ENCODE data around the gene NRP2.

The NRP2 gene

DNA sequence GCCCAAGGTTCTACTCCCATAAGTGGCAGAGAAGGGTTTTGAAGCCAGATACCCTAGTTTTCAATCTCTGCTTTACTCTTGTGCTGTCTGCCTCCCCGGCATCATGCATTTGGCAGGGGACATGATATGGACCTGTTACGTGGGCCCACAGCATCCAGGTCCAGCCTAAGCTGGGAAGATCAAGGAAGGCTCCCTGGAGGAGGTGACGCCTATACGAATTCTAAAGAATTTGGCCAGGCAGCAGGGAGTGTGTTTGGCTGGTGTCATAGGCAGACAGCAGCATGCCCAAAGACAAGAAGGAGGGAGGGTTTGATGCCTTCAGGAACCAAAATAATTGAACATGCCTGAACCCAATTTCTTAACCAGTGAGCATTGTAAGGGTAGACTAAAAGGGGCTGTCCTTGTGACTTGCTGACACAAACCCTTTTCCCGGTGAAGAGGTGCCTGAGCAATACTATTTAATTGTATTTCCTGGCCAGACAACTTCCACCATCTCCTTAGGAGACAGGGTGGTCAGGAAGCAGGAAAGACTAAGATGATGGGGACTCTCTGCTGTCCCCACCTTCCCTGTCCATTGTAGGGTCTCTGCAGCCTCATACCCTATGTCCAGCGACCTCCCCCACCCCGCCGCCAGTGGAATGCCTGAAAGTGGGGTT is 21.3 kb downstream of the NRP2 start:
- Histone ChIP-seq H3K79me2 (ENCODE audit: control insufficient read depth, low read length) (no peaks in the 10 kb centered on the region), H3K9me3 (ENCODE audit: control insufficient read depth, insufficient read depth, low read length) (no peaks in the 10 kb centered on the region), H3K9me2 (replicated peaks; ENCODE audit: control insufficient read depth, low read length) (no peaks in the 10 kb centered on the region), H3K4me3 (ENCODE audit: low read length) (no peak overlapping the region), H3K4me2 (ENCODE audit: low read length) (no peak overlapping the region), H3K36me3 (ENCODE audit: control insufficient read depth, low read length) (no peaks in the 10 kb centered on the region), H3K27ac (ENCODE audit: low read depth, low read length) (no peak overlapping the region), H4K20me1 (ENCODE audit: control insufficient read depth, insufficient read depth, low read depth, low read length) (no peaks in the 10 kb centered on the region), H3K27me3 (ENCODE audit: control insufficient read depth, low read length) (no peaks in the 10 kb centered on the region), H3K4me1 (ENCODE audit: control insufficient read depth, low read length) (peaks cover 67% of the 10 kb centered on the region), H3F3A (ENCODE audit: control insufficient read depth, insufficient read depth) (peaks cover 9% of the 10 kb centered on the region)
- TF ChIP-seq, protein P1, sequence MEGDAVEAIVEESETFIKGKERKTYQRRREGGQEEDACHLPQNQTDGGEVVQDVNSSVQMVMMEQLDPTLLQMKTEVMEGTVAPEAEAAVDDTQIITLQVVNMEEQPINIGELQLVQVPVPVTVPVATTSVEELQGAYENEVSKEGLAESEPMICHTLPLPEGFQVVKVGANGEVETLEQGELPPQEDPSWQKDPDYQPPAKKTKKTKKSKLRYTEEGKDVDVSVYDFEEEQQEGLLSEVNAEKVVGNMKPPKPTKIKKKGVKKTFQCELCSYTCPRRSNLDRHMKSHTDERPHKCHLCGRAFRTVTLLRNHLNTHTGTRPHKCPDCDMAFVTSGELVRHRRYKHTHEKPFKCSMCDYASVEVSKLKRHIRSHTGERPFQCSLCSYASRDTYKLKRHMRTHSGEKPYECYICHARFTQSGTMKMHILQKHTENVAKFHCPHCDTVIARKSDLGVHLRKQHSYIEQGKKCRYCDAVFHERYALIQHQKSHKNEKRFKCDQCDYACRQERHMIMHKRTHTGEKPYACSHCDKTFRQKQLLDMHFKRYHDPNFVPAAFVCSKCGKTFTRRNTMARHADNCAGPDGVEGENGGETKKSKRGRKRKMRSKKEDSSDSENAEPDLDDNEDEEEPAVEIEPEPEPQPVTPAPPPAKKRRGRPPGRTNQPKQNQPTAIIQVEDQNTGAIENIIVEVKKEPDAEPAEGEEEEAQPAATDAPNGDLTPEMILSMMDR (IDR thresholded peaks at IDR 0.05; ENCODE audit: low read depth, low read length, poor library complexity, severe bottlenecking): no peak
- TF ChIP-seq EZH2phosphoT487 (IDR thresholded peaks at IDR 0.05; ENCODE audit: borderline replicate concordance, low read length): no peak

DNA sequence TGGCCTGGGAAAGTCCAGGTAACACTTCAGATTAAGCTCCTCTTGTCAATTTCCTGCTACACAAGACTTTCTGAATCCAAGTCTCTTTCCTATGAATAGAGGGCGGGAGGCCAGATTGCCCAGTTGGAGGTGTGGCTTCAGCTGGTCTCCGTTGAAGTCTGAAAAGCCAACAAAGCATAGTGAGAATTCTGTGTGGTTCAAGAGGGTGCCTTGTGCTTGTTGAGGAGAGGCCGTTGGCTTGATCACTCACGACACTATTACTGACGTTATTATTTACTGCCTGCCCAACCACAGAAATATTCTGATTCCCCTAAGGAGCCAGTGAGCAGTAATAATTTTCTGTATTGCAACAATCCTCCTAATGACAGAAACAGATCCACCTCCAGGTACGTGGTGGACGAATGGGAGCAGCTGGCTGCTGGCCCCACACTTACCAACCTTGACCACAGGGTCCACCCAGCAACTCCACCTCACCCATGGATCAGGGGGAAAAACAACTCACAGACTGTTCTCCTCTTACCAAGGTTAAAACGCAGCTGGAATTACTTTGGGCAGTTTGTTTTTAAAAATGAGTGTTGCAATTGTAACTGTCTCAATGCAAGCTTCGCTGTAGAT is 21.9 kb downstream of the NRP2 start:
- H3F3A ChIP-seq (ENCODE audit: control insufficient read depth, insufficient read depth): peaks cover 9% of the 10 kb centered on the region
- H3K4me2 ChIP-seq (ENCODE audit: low read length): no peak overlapping the region

DNA sequence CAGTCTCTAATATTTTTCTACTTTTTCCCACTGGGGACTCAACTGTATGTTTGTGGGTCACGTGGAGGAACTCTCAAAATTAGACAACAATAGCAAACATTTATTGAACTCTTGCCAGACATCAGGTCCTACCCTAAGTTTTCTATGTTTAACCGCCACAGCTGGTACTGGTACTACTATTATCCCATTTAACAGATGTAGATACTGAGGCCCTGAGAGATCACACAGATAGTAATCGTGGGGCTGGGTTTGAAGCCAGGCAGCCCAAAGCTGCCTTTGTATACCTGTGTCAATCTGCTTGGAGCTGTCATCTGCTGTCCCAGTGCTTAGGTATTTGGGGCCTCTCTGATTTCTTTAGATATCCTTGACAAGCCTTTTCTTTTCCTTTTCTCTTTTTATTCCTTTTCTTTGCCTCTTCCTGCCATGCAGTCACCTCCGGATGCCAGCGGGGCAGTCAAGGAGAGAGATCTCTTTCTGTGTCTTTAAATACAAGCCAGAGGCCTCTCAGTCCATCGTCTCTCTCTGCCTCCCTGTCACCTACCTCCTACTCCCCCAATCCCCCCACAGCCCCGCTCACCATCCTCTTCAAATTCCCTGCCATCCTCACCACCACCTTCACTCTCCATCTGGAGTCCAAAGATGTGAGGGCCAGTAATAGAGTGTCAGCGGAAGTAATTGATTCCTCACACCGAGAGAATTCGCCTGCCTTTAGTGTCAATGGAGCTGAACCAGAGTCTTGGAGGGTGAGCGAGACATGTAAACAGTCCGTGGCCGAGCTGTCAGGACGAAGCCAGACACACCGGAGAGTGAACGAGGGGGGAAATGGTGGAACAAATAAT is 23.4 kb downstream of the NRP2 start:
- Histone ChIP-seq H3K9me2 (replicated peaks; ENCODE audit: control insufficient read depth, low read length) (no peaks in the 10 kb centered on the region), H3F3A (ENCODE audit: control insufficient read depth, insufficient read depth) (peaks cover 9% of the 10 kb centered on the region), H3K4me1 (ENCODE audit: control insufficient read depth, low read length) (peaks cover 55% of the 10 kb centered on the region), H3K27ac (ENCODE audit: low read depth, low read length) (peak overlapping the region; percentile 90), H3K36me3 (ENCODE audit: control insufficient read depth, low read length) (no peaks in the 10 kb centered on the region), H3K4me2 (ENCODE audit: low read length) (peak overlapping the region; percentile 92), H3K4me3 (ENCODE audit: low read length) (peak overlapping the region; percentile 65), H3K79me2 (ENCODE audit: control insufficient read depth, low read length) (no peaks in the 10 kb centered on the region), H4K20me1 (ENCODE audit: control insufficient read depth, insufficient read depth, low read depth, low read length) (no peaks in the 10 kb centered on the region), H3K27me3 (ENCODE audit: control insufficient read depth, low read length) (no peaks in the 10 kb centered on the region), H3K9me3 (ENCODE audit: control insufficient read depth, insufficient read depth, low read length) (no peaks in the 10 kb centered on the region)
- TF ChIP-seq, protein P1 (IDR thresholded peaks at IDR 0.05; ENCODE audit: low read depth, low read length, poor library complexity, severe bottlenecking): no peak
- TF ChIP-seq EZH2phosphoT487 (IDR thresholded peaks at IDR 0.05; ENCODE audit: borderline replicate concordance, low read length): no peak

More for the DNA sequence above, 21.9 kb downstream of the NRP2 start:
- H3K79me2 ChIP-seq (ENCODE audit: control insufficient read depth, low read length): no peaks in the 10 kb centered on the region
- H3K4me1 ChIP-seq (ENCODE audit: control insufficient read depth, low read length): peaks cover 67% of the 10 kb centered on the region
- H3K9me3 ChIP-seq (ENCODE audit: control insufficient read depth, insufficient read depth, low read length): no peaks in the 10 kb centered on the region
- H3K4me3 ChIP-seq (ENCODE audit: low read length): no peak overlapping the region
- no peaks in the 10 kb centered on the region for H3K9me2 ChIP-seq (replicated peaks; ENCODE audit: control insufficient read depth, low read length)
- no peaks in the 10 kb centered on the region for H3K27me3 ChIP-seq (ENCODE audit: control insufficient read depth, low read length)
- no peaks in the 10 kb centered on the region for H3K36me3 ChIP-seq (ENCODE audit: control insufficient read depth, low read length)
- TF ChIP-seq, protein P1 (IDR thresholded peaks at IDR 0.05; ENCODE audit: low read depth, low read length, poor library complexity, severe bottlenecking): no peak
- TF ChIP-seq EZH2phosphoT487 (IDR thresholded peaks at IDR 0.05; ENCODE audit: borderline replicate concordance, low read length): no peak
- no peak overlapping the region for H3K27ac ChIP-seq (ENCODE audit: low read depth, low read length)
- H4K20me1 ChIP-seq (ENCODE audit: control insufficient read depth, insufficient read depth, low read depth, low read length): no peaks in the 10 kb centered on the region

Measured in DOHH2 (cell line).